OCI-LY7 (cell line): Measurements from ENCODE around the gene CKS2. TPM values are rescaled to one million over a fixed set of nuclear protein-coding genes. Genes with fewer than 3 reads are reported as not detected.

ENCODE experiments used
- BruUV-seq: library from RNA; stranded (reverse); fragments of 400-500 nt; replicated peaks from 2 replicates; lab custom pipeline; 2021; lab: Mats Ljungman, UMichigan
- CTCF ChIA-PET: fragments of 300-600 bp; sonication (Branson Sonifier 250); formaldehyde crosslinking; loops from one replicate; lab custom pipeline; 2022; ENCODE audit warnings: antibody characterized with exemption; ENCODE audit not compliant: unreplicated experiment; lab: Charles Lee
- POLR2A ChIA-PET: fragments of 300-600 bp; sonication (Branson Sonifier 250); formaldehyde crosslinking; loops from one replicate; lab custom pipeline; 2022; ENCODE audit warnings: antibody characterized with exemption; lab: Charles Lee
- DNase-seq: peaks from one replicate; pipeline ENCODE4 v3.0.0-alpha.2; 2015; ENCODE audit warnings: low spot score
- H2AFZ ChIP-seq: fragments of 200-600 bp; sonication (generic), shearing (Covaris generic); 2 replicates; pipeline ENCODE4 v1.6.1; 2014; ENCODE audit warnings: mild to moderate bottlenecking, antibody characterized with exemption, low read length, moderate library complexity
- H3K27ac ChIP-seq: fragments of 200-600 bp; sonication (generic); 2 replicates; pipeline ENCODE4 v1.5.1; 2014; ENCODE audit warnings: mixed run types, low read depth, mild to moderate bottlenecking, moderate library complexity, low read length, inconsistent platforms; ENCODE audit not compliant: poor library complexity, severe bottlenecking
- H3K36me3 ChIP-seq: fragments of 200-600 bp; sonication (generic); 2 replicates; pipeline ENCODE4 v1.6.1; 2014; ENCODE audit warnings: mild to moderate bottlenecking, antibody characterized with exemption, low read length, moderate library complexity, mixed read lengths; ENCODE audit not compliant: insufficient read depth
- H3K4me1 ChIP-seq: fragments of 200-600 bp; sonication (generic); 2 replicates; pipeline ENCODE4 v1.5.1; 2014; ENCODE audit warnings: mild to moderate bottlenecking, low read length; ENCODE audit not compliant: insufficient read depth, poor library complexity, severe bottlenecking
- H3K4me2 ChIP-seq: fragments of 200-600 bp; sonication (generic); 2 replicates; pipeline ENCODE4 v1.6.1; 2014; ENCODE audit warnings: mild to moderate bottlenecking, low read length
- H3K4me3 ChIP-seq: fragments of 200-600 bp; sonication (generic); 2 replicates; pipeline ENCODE4 v1.5.1; 2014; ENCODE audit warnings: mild to moderate bottlenecking, low read depth, low read length; ENCODE audit not compliant: poor library complexity, severe bottlenecking
- H3K79me2 ChIP-seq: fragments of 200-600 bp; sonication (generic); 2 replicates; pipeline ENCODE4 v1.6.1; 2016; ENCODE audit warnings: low read depth, mild to moderate bottlenecking, low read length, moderate library complexity, mixed read lengths; ENCODE audit not compliant: insufficient read depth
- H3K9me2 ChIP-seq: fragments of 200-600 bp; sonication (generic); 2 replicates; pipeline ENCODE4 v1.6.1; 2016; ENCODE audit warnings: mild to moderate bottlenecking, low read length, mixed read lengths; ENCODE audit not compliant: insufficient read depth
- H3K9me3 ChIP-seq: fragments of 200-600 bp; sonication (generic); 2 replicates; pipeline ENCODE4 v1.6.1; 2014; ENCODE audit warnings: mild to moderate bottlenecking, mixed run types, low read length, mixed read lengths
- H4K20me1 ChIP-seq: fragments of 200-600 bp; sonication (generic); 2 replicates; pipeline ENCODE4 v1.6.1; 2014; ENCODE audit warnings: mild to moderate bottlenecking, antibody characterized with exemption, low read length, moderate library complexity, mixed read lengths; ENCODE audit not compliant: insufficient read depth
- EZH2phosphoT487 ChIP-seq: fragments of 200-600 bp; sonication (generic); IDR thresholded peaks from 2 replicates; pipeline ENCODE4 v1.6.1; 2018; ENCODE audit warnings: low read depth, borderline replicate concordance, mild to moderate bottlenecking, mixed run types, antibody characterized with exemption, low read length, moderate library complexity, mixed read lengths
- intact Hi-C: fragments of 100-400 bp; cut with micrococcal nuclease; formaldehyde crosslinking; loops from one replicate; pipeline ENCODE4 v1.10.0; 2022; ENCODE audit not compliant: unreplicated experiment
- total RNA-seq, 2 experiments: library from RNA; depleted of rRNA in 1 of 2; stranded (reverse); fragments of >200 nt in 1 of 2; shearing (Covaris generic) in 1 of 2; gene quantifications; 2 replicates each; pipeline ENCODE4 v1.2.3, GENCODE V29; 2014 to 2022
- TF ChIP-seq, protein P1 (sequence below): fragments of 200-600 bp; sonication (generic); conservative IDR thresholded peaks from 2 replicates; pipeline ENCODE4 v1.5.1; 2014; ENCODE audit warnings: mild to moderate bottlenecking, antibody characterized with exemption, low read length, moderate library complexity, mixed read lengths

The CKS2 gene
- total RNA-seq, 2 experiments from 2014 or later, result 285 to 299 TPM

DNA sequence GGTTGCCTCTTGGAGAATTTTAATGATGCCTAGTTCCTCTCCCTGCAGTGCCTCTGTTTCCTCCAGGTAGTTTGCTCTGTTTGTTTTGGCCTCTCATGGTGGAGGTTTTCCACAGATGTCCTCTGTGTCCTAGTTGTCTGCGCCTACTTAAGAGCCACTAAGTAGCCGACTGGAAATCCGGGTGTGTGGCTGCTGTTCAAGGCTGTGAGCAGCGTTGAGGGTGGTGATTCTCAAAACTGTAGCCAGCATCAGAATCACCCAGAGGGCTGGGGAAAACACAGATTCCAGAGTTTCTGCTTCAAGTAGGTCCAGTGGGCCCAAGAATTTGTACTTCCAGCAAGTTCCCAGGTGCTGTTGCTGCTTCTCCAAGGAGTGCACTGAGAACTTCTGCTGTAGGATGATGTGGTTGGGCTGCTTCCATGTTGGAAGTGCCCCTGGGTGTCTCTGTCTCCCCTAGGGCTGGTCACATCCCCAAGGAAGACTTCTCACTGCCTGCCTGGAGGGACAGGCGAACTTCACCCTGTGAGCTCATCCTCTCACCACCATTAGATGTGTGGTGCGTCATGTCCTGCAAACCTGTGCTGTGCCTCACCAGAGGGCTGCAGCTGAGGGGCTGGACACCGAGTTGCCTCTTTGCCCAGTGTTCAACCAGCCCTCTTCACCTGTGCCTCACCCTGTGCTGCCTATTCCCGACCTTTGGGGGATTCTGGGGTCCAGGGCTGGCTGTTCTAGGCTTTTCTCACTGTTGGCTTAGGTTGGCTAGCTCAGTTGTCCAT is 42.1 kb downstream of the CKS2 start:
- no peaks in the 10 kb centered on the region for H3K9me2 ChIP-seq
- TF ChIP-seq EZH2phosphoT487, result no peak
- TF ChIP-seq, protein P1, sequence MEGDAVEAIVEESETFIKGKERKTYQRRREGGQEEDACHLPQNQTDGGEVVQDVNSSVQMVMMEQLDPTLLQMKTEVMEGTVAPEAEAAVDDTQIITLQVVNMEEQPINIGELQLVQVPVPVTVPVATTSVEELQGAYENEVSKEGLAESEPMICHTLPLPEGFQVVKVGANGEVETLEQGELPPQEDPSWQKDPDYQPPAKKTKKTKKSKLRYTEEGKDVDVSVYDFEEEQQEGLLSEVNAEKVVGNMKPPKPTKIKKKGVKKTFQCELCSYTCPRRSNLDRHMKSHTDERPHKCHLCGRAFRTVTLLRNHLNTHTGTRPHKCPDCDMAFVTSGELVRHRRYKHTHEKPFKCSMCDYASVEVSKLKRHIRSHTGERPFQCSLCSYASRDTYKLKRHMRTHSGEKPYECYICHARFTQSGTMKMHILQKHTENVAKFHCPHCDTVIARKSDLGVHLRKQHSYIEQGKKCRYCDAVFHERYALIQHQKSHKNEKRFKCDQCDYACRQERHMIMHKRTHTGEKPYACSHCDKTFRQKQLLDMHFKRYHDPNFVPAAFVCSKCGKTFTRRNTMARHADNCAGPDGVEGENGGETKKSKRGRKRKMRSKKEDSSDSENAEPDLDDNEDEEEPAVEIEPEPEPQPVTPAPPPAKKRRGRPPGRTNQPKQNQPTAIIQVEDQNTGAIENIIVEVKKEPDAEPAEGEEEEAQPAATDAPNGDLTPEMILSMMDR, result no peak
- peaks cover 100% of the 10 kb centered on the region for H3K36me3 ChIP-seq
- no TSS peak for BruUV-seq
- H3K4me3 ChIP-seq, result no peak overlapping the region
- H3K4me2 ChIP-seq, result no peak overlapping the region
- H3K79me2 ChIP-seq, result no peaks in the 10 kb centered on the region
- H3K9me3 ChIP-seq, result no peaks in the 10 kb centered on the region
- ChIA-PET CTCF (no interaction called here), POLR2A (no interaction called here)
- H3K4me1 ChIP-seq, result no peaks in the 10 kb centered on the region
- H4K20me1 ChIP-seq, result no peaks in the 10 kb centered on the region
- H3K27ac ChIP-seq, result no peak overlapping the region
- intact Hi-C loops, result no loop called here
- no peak overlapping the region for H2AFZ ChIP-seq
- DNase-seq, result no peak

DNA sequence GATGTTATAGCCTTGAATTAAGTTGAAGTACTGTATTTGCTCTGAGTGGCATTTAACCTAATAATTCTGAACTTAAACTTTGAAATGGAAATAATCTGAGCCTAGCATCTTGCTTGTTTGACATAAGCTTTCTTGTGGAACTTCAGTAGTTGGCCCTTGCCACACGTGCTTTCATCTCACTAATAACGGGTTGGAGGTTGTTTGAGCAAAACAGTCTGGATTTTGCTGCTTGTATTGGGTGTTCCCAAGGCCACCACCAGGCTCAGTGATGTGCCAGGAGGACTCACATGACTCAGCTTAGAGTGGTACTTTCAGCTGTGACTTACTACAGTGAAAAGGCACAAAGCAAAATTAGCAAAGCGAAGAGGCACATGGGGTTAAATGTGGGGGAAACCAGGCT is 43.0 kb downstream of the CKS2 start:
- Histone ChIP-seq H3K27ac (no peak overlapping the region), H3K9me3 (no peaks in the 10 kb centered on the region), H4K20me1 (no peaks in the 10 kb centered on the region), H3K36me3 (peaks cover 100% of the 10 kb centered on the region), H3K4me1 (no peaks in the 10 kb centered on the region), H3K4me3 (no peak overlapping the region), H3K4me2 (no peak overlapping the region), H3K79me2 (no peaks in the 10 kb centered on the region), H2AFZ (no peak overlapping the region), H3K9me2 (no peaks in the 10 kb centered on the region)
- POLR2A ChIA-PET, result no interaction called here
- TF ChIP-seq, protein P1, result no peak
- no peak for TF ChIP-seq EZH2phosphoT487
- no TSS peak for BruUV-seq
- DNase-seq, result no peak
- CTCF ChIA-PET, result no interaction called here
- intact Hi-C loops, result no loop called here

DNA sequence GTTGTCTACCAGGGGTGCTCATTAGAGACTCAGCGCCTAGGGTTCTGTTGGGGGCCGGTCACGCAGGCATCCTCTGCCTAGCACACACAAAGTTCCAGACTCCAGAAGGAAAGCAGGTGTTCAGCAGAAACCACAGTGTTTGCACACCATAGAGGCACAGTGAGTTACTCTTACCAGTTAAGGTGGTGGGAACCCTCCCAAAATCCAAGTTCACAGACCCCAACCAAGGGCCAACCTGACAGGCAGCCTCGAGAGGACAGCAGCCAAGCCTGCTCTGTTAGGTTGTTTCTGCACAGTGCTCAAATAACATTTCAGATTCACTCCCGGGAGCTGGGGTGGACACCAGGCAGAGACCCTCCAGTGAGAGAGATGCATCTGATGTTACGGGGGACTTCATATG is 43.5 kb downstream of the CKS2 start:
- Histone ChIP-seq H3K36me3 (peaks cover 100% of the 10 kb centered on the region), H3K9me3 (no peaks in the 10 kb centered on the region), H3K79me2 (no peaks in the 10 kb centered on the region), H4K20me1 (no peaks in the 10 kb centered on the region), H2AFZ (no peak overlapping the region), H3K4me2 (no peak overlapping the region), H3K9me2 (no peaks in the 10 kb centered on the region), H3K4me3 (no peak overlapping the region), H3K4me1 (no peaks in the 10 kb centered on the region), H3K27ac (no peak overlapping the region)
- BruUV-seq, result no TSS peak
- intact Hi-C loops, result no loop called here
- CTCF ChIA-PET, result no interaction called here
- no peak for DNase-seq
- TF ChIP-seq, protein P1, result no peak
- no peak for TF ChIP-seq EZH2phosphoT487
- POLR2A ChIA-PET, result no interaction called here
